H9 (cell line): ENCODE results near the gene F11. TPM values are rescaled to one million over a fixed set of nuclear protein-coding genes. Genes with fewer than 3 reads are reported as not detected.

Experiments used
- DNase-seq: peaks from one replicate; pipeline ENCODE4 v3.0.0-alpha.2; 2017
- H2AFZ ChIP-seq: one replicate; pipeline ENCODE4 v1.6.1; 2013; ENCODE audit warnings: mild to moderate bottlenecking, low read length, control low read depth, moderate library complexity
- H2AK5ac ChIP-seq: 2 replicates; pipeline ENCODE4 v1.6.1; 2013; ENCODE audit warnings: low read length, control low read depth, mixed read lengths; ENCODE audit not compliant: insufficient read length
- H2BK120ac ChIP-seq: one replicate; pipeline ENCODE4 v1.6.1; 2013; ENCODE audit warnings: low read depth, mild to moderate bottlenecking, low read length, control low read depth, inconsistent platforms; ENCODE audit not compliant: poor library complexity, severe bottlenecking
- H2BK12ac ChIP-seq: 2 replicates; pipeline ENCODE4 v1.6.1; 2013; ENCODE audit warnings: low read length, control low read depth, mixed read lengths, low read depth; ENCODE audit not compliant: insufficient read length
- H2BK15ac ChIP-seq: 2 replicates; pipeline ENCODE4 v1.6.1; 2013; ENCODE audit warnings: low read depth, low read length, control low read depth
- H2BK20ac ChIP-seq: one replicate; pipeline ENCODE4 v1.6.1; 2013; ENCODE audit warnings: low read depth, mild to moderate bottlenecking, low read length, control low read depth, inconsistent platforms; ENCODE audit not compliant: poor library complexity, severe bottlenecking
- H2BK5ac ChIP-seq: 2 replicates; pipeline ENCODE4 v1.6.1; 2013; ENCODE audit warnings: low read length, control low read depth, mixed read lengths; ENCODE audit not compliant: insufficient read length
- H3K14ac ChIP-seq: 2 replicates; pipeline ENCODE4 v1.6.1; 2013; ENCODE audit warnings: low read length, control low read depth; ENCODE audit not compliant: insufficient read depth
- H3K18ac ChIP-seq: 2 replicates; pipeline ENCODE4 v1.6.1; 2013; ENCODE audit warnings: low read depth, mild to moderate bottlenecking, mixed read lengths, low read length, control low read depth; ENCODE audit not compliant: insufficient read length
- H3K23ac ChIP-seq: 2 replicates; pipeline ENCODE4 v1.6.1; 2013; ENCODE audit warnings: low read length, control low read depth, mixed read lengths, low read depth; ENCODE audit not compliant: insufficient read length
- H3K23me2 ChIP-seq: 2 replicates; pipeline ENCODE4 v1.6.1; 2013; ENCODE audit warnings: low read depth, mild to moderate bottlenecking, mixed read lengths, low read length, control low read depth; ENCODE audit not compliant: insufficient read length, poor library complexity, severe bottlenecking
- H3K27ac ChIP-seq: 2 replicates; pipeline ENCODE4 v1.5.1; 2013; ENCODE audit warnings: low read length, control low read depth, mixed read lengths, low read depth; ENCODE audit not compliant: insufficient read length
- H3K27me3 ChIP-seq: 2 replicates; pipeline ENCODE4 v1.6.1; 2013; ENCODE audit warnings: low read length, control low read depth, inconsistent platforms; ENCODE audit not compliant: insufficient read depth
- H3K4ac ChIP-seq: 2 replicates; pipeline ENCODE4 v1.6.1; 2013; ENCODE audit warnings: low read depth, mild to moderate bottlenecking, control low read depth, inconsistent platforms, low read length, moderate library complexity
- H3K4me1 ChIP-seq: 2 replicates; pipeline ENCODE4 v1.6.1; 2013; ENCODE audit warnings: low read length, control low read depth, inconsistent platforms; ENCODE audit not compliant: insufficient read depth
- H3K4me2 ChIP-seq: 2 replicates; pipeline ENCODE4 v1.6.1; 2013; ENCODE audit warnings: low read length, control low read depth, mixed read lengths; ENCODE audit not compliant: insufficient read length, insufficient read depth
- H3K56ac ChIP-seq: 2 replicates; pipeline ENCODE4 v1.6.1; 2013; ENCODE audit warnings: low read depth, mild to moderate bottlenecking, mixed read lengths, low read length, control low read depth; ENCODE audit not compliant: insufficient read length
- H3K79me1 ChIP-seq: 2 replicates; pipeline ENCODE4 v1.6.1; 2013; ENCODE audit warnings: low read depth, mild to moderate bottlenecking, moderate library complexity, low read length, control low read depth, inconsistent platforms; ENCODE audit not compliant: insufficient read depth, poor library complexity, severe bottlenecking
- H3K79me2 ChIP-seq: 2 replicates; pipeline ENCODE4 v1.6.1; 2013; ENCODE audit warnings: low read length, control low read depth, inconsistent platforms; ENCODE audit not compliant: insufficient read depth
- H3K9ac ChIP-seq: 2 replicates; pipeline ENCODE4 v1.6.1; 2013; ENCODE audit warnings: low read length, control low read depth, mixed read lengths; ENCODE audit not compliant: insufficient read length; ENCODE audit errors: extremely low read depth
- H3K9me3 ChIP-seq: one replicate; pipeline ENCODE4 v1.6.1; 2013; ENCODE audit warnings: low read depth, low read length, inconsistent platforms; ENCODE audit not compliant: control insufficient read depth
- H3T11ph ChIP-seq: one replicate; pipeline ENCODE4 v1.6.1; 2013; ENCODE audit warnings: mild to moderate bottlenecking, low read length, control low read depth, inconsistent platforms
- H4K20me1 ChIP-seq: one replicate; pipeline ENCODE4 v1.6.1; 2013; ENCODE audit not compliant: control insufficient read depth, insufficient read length, insufficient read depth
- H4K5ac ChIP-seq: 2 replicates; pipeline ENCODE4 v1.6.1; 2013; ENCODE audit warnings: low read depth, mild to moderate bottlenecking, mixed read lengths, low read length, control low read depth; ENCODE audit not compliant: insufficient read length
- H4K8ac ChIP-seq: replicated peaks from 2 replicates; pipeline ENCODE4 v1.6.1; 2013; ENCODE audit warnings: low read length, control low read depth, mixed read lengths, low read depth; ENCODE audit not compliant: insufficient read length
- H4K91ac ChIP-seq: 2 replicates; pipeline ENCODE4 v1.6.1; 2013; ENCODE audit warnings: low read depth, mild to moderate bottlenecking, moderate library complexity, mixed read lengths, low read length, control low read depth; ENCODE audit not compliant: insufficient read length
- H3K27ac Mint-ChIP-seq, 3 experiments: 2 replicates in 2 of 3; 3 replicates in 1 of 3; pipeline ENCODE4 v1.8.0; 2020 to 2021; ENCODE audit warnings: mixed read lengths in 3 of 3, mild to moderate bottlenecking in 1 of 3, moderate library complexity in 1 of 3
- H3K27me3 Mint-ChIP-seq: 2 replicates; pipeline ENCODE4 v1.8.0; 2021; ENCODE audit warnings: low read depth, mild to moderate bottlenecking, moderate library complexity, mixed read lengths
- H3K36me3 Mint-ChIP-seq, 3 experiments: 2 replicates in 2 of 3; 3 replicates in 1 of 3; pipeline ENCODE4 v1.8.0; 2020 to 2021; ENCODE audit warnings: low read depth in 3 of 3, mixed read lengths in 3 of 3; ENCODE audit not compliant: insufficient read depth in 1 of 3
- H3K4me1 Mint-ChIP-seq, 2 experiments: 2 replicates each; pipeline ENCODE4 v1.8.0; 2020; ENCODE audit warnings: mixed read lengths in 2 of 2
- H3K4me3 Mint-ChIP-seq, 2 experiments: 2 replicates in 1 of 2; 3 replicates in 1 of 2; pipeline ENCODE4 v1.8.0; 2020 to 2021; ENCODE audit warnings: mild to moderate bottlenecking in 2 of 2, mixed read lengths in 2 of 2, moderate library complexity in 1 of 2
- H3K9me3 Mint-ChIP-seq, 2 experiments: 2 replicates in 1 of 2; 3 replicates in 1 of 2; pipeline ENCODE4 v1.8.0; 2020; ENCODE audit warnings: mild to moderate bottlenecking in 2 of 2, mixed read lengths in 2 of 2, moderate library complexity in 1 of 2
- CTCF ChIP-seq: fragments of 200-600 bp; sonication (generic); conservative IDR thresholded peaks from 3 replicates; pipeline ENCODE4 v1.8.0; 2021; ENCODE audit warnings: antibody characterized with exemption, mild to moderate bottlenecking
- WGBS: extraction: QIAGEN DNeasy Blood & Tissue Kit; methylation state at CpG from one replicate; pipeline ENCODE4 v1.1.7; 2013; ENCODE audit warnings: missing lambda C conversion rate, low lambda C conversion rate, mixed read lengths; ENCODE audit not compliant: insufficient read length; ENCODE audit errors: extremely low coverage; 5-methylcytosine and 5-hydroxymethylcytosine counted together
- total RNA-seq: library from RNA; stranded (reverse); gene quantifications from 2 replicates; pipeline ENCODE4 v1.2.1, GENCODE V29; 2021

The F11 gene
- total RNA-seq, 1 experiment from 2014 or later: 0.50 TPM

DNA sequence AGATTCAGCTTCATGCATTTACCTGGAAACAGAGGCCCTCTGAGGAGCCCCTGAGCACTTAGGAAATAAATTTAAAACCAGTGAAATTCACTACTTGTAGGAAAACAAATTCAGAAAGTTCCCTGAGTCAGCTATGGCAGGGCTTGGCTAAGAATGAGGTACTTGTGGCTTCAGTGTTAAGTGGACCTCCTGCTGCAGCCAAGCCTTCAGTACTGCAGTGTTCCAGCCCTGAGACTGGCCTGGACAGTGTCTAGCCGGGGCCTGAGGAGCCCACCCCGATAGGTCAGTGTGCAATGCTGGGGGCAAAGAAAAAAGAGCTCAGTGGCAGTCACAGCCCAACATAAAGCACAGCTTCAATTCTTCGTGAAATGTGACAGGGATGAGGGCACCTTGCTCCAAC lies 41.9 kb downstream of the F11 start:
- no peak overlapping the region for H2BK20ac ChIP-seq
- no peaks in the 10 kb centered on the region for H3K79me1 ChIP-seq
- H4K8ac ChIP-seq: no peak overlapping the region
- H3K36me3 Mint-ChIP-seq: peaks cover 0 to 3% (median 0%) of the 10 kb centered on the region in 3 experiments; a peak in 1 of 7 replicates
- H2AFZ ChIP-seq: no peak overlapping the region
- no peak overlapping the region for H2AK5ac ChIP-seq
- H4K91ac ChIP-seq: no peak overlapping the region
- H3K56ac ChIP-seq: no peak overlapping the region
- no peak overlapping the region for H2BK12ac ChIP-seq
- H3K27me3 Mint-ChIP-seq: peaks cover 12% of the 10 kb centered on the region
- no peak overlapping the region for H2BK5ac ChIP-seq
- H4K5ac ChIP-seq: no peak overlapping the region
- no peaks in the 10 kb centered on the region for H3K79me2 ChIP-seq
- no peak for TF ChIP-seq CTCF
- H2BK120ac ChIP-seq: no peak overlapping the region
- H3K4me2 ChIP-seq: no peak overlapping the region
- H3K23me2 ChIP-seq: no peaks in the 10 kb centered on the region
- H3T11ph ChIP-seq: no peak overlapping the region
- no peak overlapping the region for H3K18ac ChIP-seq
- no peaks in the 10 kb centered on the region for H3K9me3 Mint-ChIP-seq
- H3K9me3 ChIP-seq: no peaks in the 10 kb centered on the region
- H3K27ac ChIP-seq: no peak overlapping the region
- no peak overlapping the region for H3K4ac ChIP-seq
- H3K4me1 Mint-ChIP-seq: peaks cover 0 to 14% of the 10 kb centered on the region in 2 experiments; a peak in 2 of 4 replicates
- no peaks in the 10 kb centered on the region for H3K27me3 ChIP-seq
- no peaks in the 10 kb centered on the region for H4K20me1 ChIP-seq
- no peak overlapping the region for H3K14ac ChIP-seq
- no peak overlapping the region for H3K4me3 Mint-ChIP-seq
- WGBS: no CpG with 5 or more reads among the region's 3 CpGs
- H3K4me1 ChIP-seq: no peaks in the 10 kb centered on the region; the same call in 1 of the 2 replicates
- H3K9ac ChIP-seq: no peak overlapping the region
- H3K23ac ChIP-seq: no peak overlapping the region
- no peak for DNase-seq
- no peak overlapping the region for H2BK15ac ChIP-seq
- H3K27ac Mint-ChIP-seq: no peak overlapping the region
